Measurements from ENCODE around the gene VENTX. TPM values are rescaled to one million over a fixed set of nuclear protein-coding genes. Genes with fewer than 3 reads are reported as not detected.

Gene VENTX
- total RNA-seq, 1 experiment from 2014 or later: not detected

DNA sequence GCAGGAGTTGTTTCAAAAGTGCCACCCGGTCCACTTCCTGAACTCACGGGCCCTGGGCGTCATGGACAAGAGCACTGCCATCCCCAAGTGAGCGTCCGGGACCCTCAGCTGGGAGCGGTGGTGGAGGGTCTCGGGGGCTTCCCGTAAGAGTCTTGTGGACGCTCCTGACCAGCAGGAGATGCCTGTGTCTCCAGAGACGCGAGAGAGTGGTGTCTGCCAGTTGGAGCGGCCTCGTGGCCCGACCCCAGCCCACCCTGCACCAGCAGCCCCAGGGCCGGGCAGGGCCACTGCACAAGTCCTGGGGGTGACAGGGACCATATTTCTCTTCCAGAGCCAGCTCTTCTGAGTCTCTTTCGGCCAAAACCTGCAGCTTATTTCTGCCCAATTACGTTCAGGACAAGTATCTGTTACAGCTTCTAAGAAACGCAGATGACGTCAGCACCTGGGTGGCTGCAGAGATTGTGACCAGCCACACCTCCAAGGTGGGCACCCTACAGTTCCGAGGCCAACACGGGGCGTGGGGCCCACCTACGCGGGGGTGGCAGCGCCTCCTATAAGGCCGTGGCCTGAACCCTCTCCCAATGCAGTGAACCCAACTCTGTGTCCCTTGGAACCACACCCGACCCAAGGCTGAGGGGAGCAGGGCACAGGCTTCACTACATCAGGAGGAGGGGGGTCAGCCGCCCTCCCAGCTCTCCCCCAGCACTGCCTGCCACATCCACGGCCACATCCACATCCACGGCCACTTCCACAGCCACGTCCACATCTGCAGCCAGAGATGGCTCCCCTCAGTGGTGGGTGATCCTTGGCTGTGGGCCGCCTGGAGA lies 23.8 kb upstream of the VENTX start:
- ChIA-PET POLR2A (ENCODE audit: unreplicated experiment) (no interaction called here), CTCF (no interaction called here)
- no peak overlapping the region for H3K27ac ChIP-seq (ENCODE audit: low read length)
- H3K4me1 ChIP-seq (ENCODE audit: insufficient read depth, low read length): no peaks in the 10 kb centered on the region
- H3K9me2 ChIP-seq (replicated peaks; ENCODE audit: low read length): no peaks in the 10 kb centered on the region
- H3K9ac ChIP-seq (ENCODE audit: low read length): no peak overlapping the region
- TF ChIP-seq, protein P1, sequence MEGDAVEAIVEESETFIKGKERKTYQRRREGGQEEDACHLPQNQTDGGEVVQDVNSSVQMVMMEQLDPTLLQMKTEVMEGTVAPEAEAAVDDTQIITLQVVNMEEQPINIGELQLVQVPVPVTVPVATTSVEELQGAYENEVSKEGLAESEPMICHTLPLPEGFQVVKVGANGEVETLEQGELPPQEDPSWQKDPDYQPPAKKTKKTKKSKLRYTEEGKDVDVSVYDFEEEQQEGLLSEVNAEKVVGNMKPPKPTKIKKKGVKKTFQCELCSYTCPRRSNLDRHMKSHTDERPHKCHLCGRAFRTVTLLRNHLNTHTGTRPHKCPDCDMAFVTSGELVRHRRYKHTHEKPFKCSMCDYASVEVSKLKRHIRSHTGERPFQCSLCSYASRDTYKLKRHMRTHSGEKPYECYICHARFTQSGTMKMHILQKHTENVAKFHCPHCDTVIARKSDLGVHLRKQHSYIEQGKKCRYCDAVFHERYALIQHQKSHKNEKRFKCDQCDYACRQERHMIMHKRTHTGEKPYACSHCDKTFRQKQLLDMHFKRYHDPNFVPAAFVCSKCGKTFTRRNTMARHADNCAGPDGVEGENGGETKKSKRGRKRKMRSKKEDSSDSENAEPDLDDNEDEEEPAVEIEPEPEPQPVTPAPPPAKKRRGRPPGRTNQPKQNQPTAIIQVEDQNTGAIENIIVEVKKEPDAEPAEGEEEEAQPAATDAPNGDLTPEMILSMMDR (conservative IDR thresholded peaks at IDR 0.05; ENCODE audit: low read depth, low read length): no peak
- TF ChIP-seq EZH2phosphoT487 (IDR thresholded peaks at IDR 0.05; ENCODE audit: borderline replicate concordance, low read length) (no peak), EZH2 (IDR thresholded peaks at IDR 0.05; ENCODE audit: low read length, unreplicated experiment) (no peak)
- no peaks in the 10 kb centered on the region for H4K20me1 ChIP-seq (ENCODE audit: low read length)
- no TSS peak for BruUV-seq (replicated peaks)
- H3F3A ChIP-seq (ENCODE audit: low read length, unreplicated experiment): no peaks in the 10 kb centered on the region
- H3K4me3 ChIP-seq (ENCODE audit: low read length): no peak overlapping the region
- no peaks in the 10 kb centered on the region for H3K9me3 ChIP-seq (ENCODE audit: low read length)
- peaks cover 5% of the 10 kb centered on the region; the same call in 1 of the 2 replicates for H3K27me3 ChIP-seq (ENCODE audit: low read length)
- DNase-seq (no peak), ATAC-seq (no peak)
- H3K79me2 ChIP-seq (ENCODE audit: low read length): no peaks in the 10 kb centered on the region
- no peak overlapping the region for H2AFZ ChIP-seq (ENCODE audit: low read length)
- H3K36me3 ChIP-seq (ENCODE audit: low read depth, low read length): no peaks in the 10 kb centered on the region
- H3K4me2 ChIP-seq (ENCODE audit: low read length): no peak overlapping the region
- intact Hi-C loops (cut with micrococcal nuclease): no loop called here

DNA sequence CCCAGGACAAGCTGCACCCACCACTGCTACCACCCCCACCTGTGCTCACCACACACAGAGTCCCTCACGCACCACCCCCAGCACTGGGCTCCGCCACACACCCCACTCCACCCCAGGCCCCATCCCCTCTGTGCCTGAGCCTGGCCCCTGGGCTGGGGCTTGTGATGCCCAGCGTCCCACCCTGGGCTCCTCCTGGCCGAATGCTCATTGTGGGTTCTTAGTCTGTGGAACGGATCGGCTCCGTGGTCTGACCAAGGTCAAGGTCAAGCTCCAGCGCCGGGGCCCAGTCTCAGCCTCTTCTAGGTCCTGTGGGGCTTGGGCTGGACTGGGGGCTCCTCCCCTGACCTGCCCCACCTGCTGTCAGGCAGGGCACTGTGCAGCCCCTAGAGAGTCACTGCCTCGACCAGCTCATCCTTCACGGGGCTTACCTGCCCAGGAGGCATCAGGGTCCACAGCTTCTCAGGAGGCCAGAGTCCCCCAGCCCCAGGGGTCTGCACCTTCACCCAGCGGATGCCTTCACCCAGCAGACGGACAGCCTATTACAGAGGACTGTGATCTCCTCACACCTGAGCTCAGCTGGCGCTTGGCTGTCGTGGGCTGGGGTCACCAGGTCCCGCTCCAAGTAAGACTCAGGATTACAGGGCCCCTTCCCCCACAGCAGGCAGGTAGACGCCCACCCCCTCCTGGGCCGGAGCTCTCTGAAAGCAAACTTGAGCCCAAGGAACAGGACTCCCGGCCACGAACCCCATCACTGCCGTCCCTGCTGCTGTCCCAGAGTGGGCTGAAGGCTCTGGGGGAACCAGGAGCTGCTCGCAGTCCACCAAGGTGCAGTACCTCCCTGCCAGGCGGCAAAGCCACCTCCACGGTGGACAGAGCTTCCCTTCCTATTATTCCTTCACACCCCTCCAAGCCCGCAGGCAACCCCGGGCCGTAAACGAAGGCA lies 22.9 kb upstream of the VENTX start:
- no peaks in the 10 kb centered on the region for H3K79me2 ChIP-seq (ENCODE audit: low read length)
- H3K36me3 ChIP-seq (ENCODE audit: low read depth, low read length): no peaks in the 10 kb centered on the region
- H3K4me1 ChIP-seq (ENCODE audit: insufficient read depth, low read length): no peaks in the 10 kb centered on the region
- H3K4me3 ChIP-seq (ENCODE audit: low read length): no peak overlapping the region
- CTCF ChIA-PET: interaction anchor here (0.5 kb wide), 1 partner anchor 104 kb away, joined by 3 read pairs; no protein-coding TSS in a partner anchor
- no peak overlapping the region for H3K4me2 ChIP-seq (ENCODE audit: low read length)
- H3K9me2 ChIP-seq (replicated peaks; ENCODE audit: low read length): no peaks in the 10 kb centered on the region
- POLR2A ChIA-PET (ENCODE audit: unreplicated experiment): no interaction called here
- no peaks in the 10 kb centered on the region for H4K20me1 ChIP-seq (ENCODE audit: low read length)
- no peak for TF ChIP-seq EZH2 (IDR thresholded peaks at IDR 0.05; ENCODE audit: low read length, unreplicated experiment)
- TF ChIP-seq, protein P1 (conservative IDR thresholded peaks at IDR 0.05; ENCODE audit: low read depth, low read length): no peak
- no peak for TF ChIP-seq EZH2phosphoT487 (IDR thresholded peaks at IDR 0.05; ENCODE audit: borderline replicate concordance, low read length)
- no TSS peak for BruUV-seq (replicated peaks)
- no peak overlapping the region for H3K27ac ChIP-seq (ENCODE audit: low read length)
- H3F3A ChIP-seq (ENCODE audit: low read length, unreplicated experiment): no peaks in the 10 kb centered on the region
- H3K9ac ChIP-seq (ENCODE audit: low read length): no peak overlapping the region
- DNase-seq: no peak
- H3K27me3 ChIP-seq (ENCODE audit: low read length): peaks cover 8% of the 10 kb centered on the region; the same call in 1 of the 2 replicates
- H2AFZ ChIP-seq (ENCODE audit: low read length): no peak overlapping the region
- no peaks in the 10 kb centered on the region for H3K9me3 ChIP-seq (ENCODE audit: low read length)
- intact Hi-C loops (cut with micrococcal nuclease): no loop called here
- ATAC-seq: no peak

Measured in PC-3 (cell line).